Activated CD4-positive, alpha-beta memory T cell treated with anti-CD3 and anti-CD28 coated beads for 36 hours (primary cell): ENCODE measurements around the gene CTIF. TPM values are rescaled to one million over a fixed set of nuclear protein-coding genes. Genes with fewer than 3 reads are reported as not detected.

Experiments
- CTCF ChIA-PET: fragments of 350-600 bp; sonication (Branson Sonifier 250); formaldehyde crosslinking; loops from one replicate; lab custom pipeline; 2021; ENCODE audit warnings: antibody characterized with exemption, inconsistent platforms; lab: Charles Lee
- POLR2A ChIA-PET: fragments of 350-600 bp; sonication (Branson Sonifier 250); formaldehyde crosslinking; loops from one replicate; lab custom pipeline; 2021; ENCODE audit warnings: antibody characterized with exemption; lab: Charles Lee
- DNase-seq: peaks from one replicate; pipeline ENCODE4 v3.0.0-alpha.2; 2020
- H3K27ac Mint-ChIP-seq: one replicate; pipeline ENCODE4 v1.8.0; 2021; ENCODE audit warnings: mixed read lengths
- H3K27me3 Mint-ChIP-seq: one replicate; pipeline ENCODE4 v1.8.0; 2021; ENCODE audit warnings: mixed read lengths
- H3K36me3 Mint-ChIP-seq: one replicate; pipeline ENCODE4 v1.8.0; 2021; ENCODE audit warnings: mixed read lengths
- H3K4me1 Mint-ChIP-seq: one replicate; pipeline ENCODE4 v1.8.0; 2021; ENCODE audit warnings: low read depth, mixed read lengths
- H3K4me3 Mint-ChIP-seq: one replicate; pipeline ENCODE4 v1.8.0; 2021; ENCODE audit warnings: mild to moderate bottlenecking, mixed read lengths
- H3K9me3 Mint-ChIP-seq: one replicate; pipeline ENCODE4 v1.8.0; 2021; ENCODE audit warnings: mixed read lengths
- intact Hi-C: fragments of 100-400 bp; cut with micrococcal nuclease; formaldehyde crosslinking; loops from one replicate; pipeline ENCODE4 v1.15.1; 2023
- total RNA-seq, 2 experiments: library from RNA; stranded (reverse); gene quantifications; one replicate each; pipeline ENCODE4 v1.2.3, GENCODE V29; 2021

CTIF gene
- total RNA-seq, 2 experiments from 2014 or later: 4.6 to 5.8 TPM

GRCh38 chr18:48673853-48674721 is 135.3 kb downstream of the CTIF start:
- intact Hi-C loops: loop anchor here (2.0 to 10.0 kb wide), 4 partner anchors 101 to 1181 kb away; no protein-coding TSS in a partner anchor
- Mint-ChIP-seq H3K27me3 (no peaks in the 10 kb centered on the region), H3K27ac (no peak overlapping the region), H3K4me1 (peaks cover 2% of the 10 kb centered on the region), H3K36me3 (peaks cover 11% of the 10 kb centered on the region), H3K9me3 (peaks cover 7% of the 10 kb centered on the region), H3K4me3 (no peak overlapping the region)
- POLR2A ChIA-PET: no interaction called here
- DNase-seq: no peak
- CTCF ChIA-PET: interaction anchor here (0.7 to 2.0 kb wide), 10 partner anchors 198 to 773 kb away, joined by 3 to 7 read pairs (median 3); no protein-coding TSS in a partner anchor

- ChIA-PET CTCF (interaction anchor here (0.7 to 2.0 kb wide), 11 partner anchors 199 to 772 kb away, joined by 3 to 7 read pairs (median 3); no protein-coding TSS in a partner anchor), POLR2A (no interaction called here)
- DNase-seq: no peak
- intact Hi-C loops: loop anchor here (1.0 to 10.0 kb wide), 8 partner anchors 100 to 1180 kb away; no protein-coding TSS in a partner anchor
- peaks cover 7% of the 10 kb centered on the region for H3K9me3 Mint-ChIP-seq
- H3K4me1 Mint-ChIP-seq: peaks cover 2% of the 10 kb centered on the region
- H3K27ac Mint-ChIP-seq: no peak overlapping the region
- peaks cover 11% of the 10 kb centered on the region for H3K36me3 Mint-ChIP-seq
- H3K4me3 Mint-ChIP-seq: no peak overlapping the region
- H3K27me3 Mint-ChIP-seq: no peaks in the 10 kb centered on the region
These were observed 136.0 kb downstream of the CTIF start for GRCh38 chr18:48674758-48675351.

GRCh38 chr18:48675352-48675761 is 136.5 kb downstream of the CTIF start:
- intact Hi-C loops: loop anchor here (1.0 to 10.0 kb wide), 8 partner anchors 99 to 1179 kb away; no protein-coding TSS in a partner anchor
- Mint-ChIP-seq H3K4me1 (peaks cover 2% of the 10 kb centered on the region), H3K27me3 (no peaks in the 10 kb centered on the region), H3K36me3 (peaks cover 11% of the 10 kb centered on the region), H3K27ac (no peak overlapping the region), H3K9me3 (peaks cover 7% of the 10 kb centered on the region), H3K4me3 (no peak overlapping the region)
- DNase-seq: peak; percentile 87
- CTCF ChIA-PET: interaction anchor here (1.0 to 2.0 kb wide), 6 partner anchors 200 to 771 kb away, joined by 3 to 7 read pairs (median 4); no protein-coding TSS in a partner anchor
- POLR2A ChIA-PET: no interaction called here

GRCh38 chr18:48675912-48676311 is 137.1 kb downstream of the CTIF start:
- ChIA-PET POLR2A (no interaction called here), CTCF (interaction anchor here (1.0 to 1.4 kb wide), 4 partner anchors 353 to 770 kb away, joined by 3 to 6 read pairs (median 4); no protein-coding TSS in a partner anchor)
- Mint-ChIP-seq H3K27ac (no peak overlapping the region), H3K4me3 (no peak overlapping the region), H3K9me3 (peaks cover 7% of the 10 kb centered on the region), H3K36me3 (peaks cover 8% of the 10 kb centered on the region), H3K4me1 (peaks cover 2% of the 10 kb centered on the region), H3K27me3 (no peaks in the 10 kb centered on the region)
- intact Hi-C loops: loop anchor here (1.0 to 10.0 kb wide), 8 partner anchors 99 to 1179 kb away; no protein-coding TSS in a partner anchor
- DNase-seq: no peak

- Mint-ChIP-seq H3K36me3 (peaks cover 4% of the 10 kb centered on the region), H3K27ac (no peak overlapping the region), H3K27me3 (no peaks in the 10 kb centered on the region), H3K9me3 (peaks cover 4% of the 10 kb centered on the region), H3K4me3 (no peak overlapping the region), H3K4me1 (peaks cover 2% of the 10 kb centered on the region)
- DNase-seq: no peak
- POLR2A ChIA-PET: no interaction called here
- CTCF ChIA-PET: interaction anchor here (0.7 to 1.3 kb wide), 8 partner anchors 11 to 775 kb away, joined by 3 to 4 read pairs (median 3); no protein-coding TSS in a partner anchor
- intact Hi-C loops: loop anchor here (5.0 to 10.0 kb wide), 6 partner anchors 98 to 1178 kb away; no protein-coding TSS in a partner anchor
These were observed 137.5 kb downstream of the CTIF start for GRCh38 chr18:48676346-48676745.

- H3K4me3 Mint-ChIP-seq: no peak overlapping the region
- peaks cover 2% of the 10 kb centered on the region for H3K4me1 Mint-ChIP-seq
- H3K36me3 Mint-ChIP-seq: no peaks in the 10 kb centered on the region
- CTCF ChIA-PET: interaction anchor here (0.7 to 1.3 kb wide), 8 partner anchors 10 to 775 kb away, joined by 3 to 4 read pairs (median 3); no protein-coding TSS in a partner anchor
- H3K27ac Mint-ChIP-seq: no peak overlapping the region
- no peaks in the 10 kb centered on the region for H3K9me3 Mint-ChIP-seq
- POLR2A ChIA-PET: interaction anchor here (0.6 kb wide), 1 partner anchor 100 kb away, joined by 3 read pairs; no protein-coding TSS in a partner anchor
- no peaks in the 10 kb centered on the region for H3K27me3 Mint-ChIP-seq
- intact Hi-C loops: loop anchor here (1.0 to 10.0 kb wide), 7 partner anchors 98 to 1178 kb away; no protein-coding TSS in a partner anchor
- DNase-seq: peak; percentile 75
These were observed 138.0 kb downstream of the CTIF start for GRCh38 chr18:48676756-48677368.

GRCh38 chr18:48678237-48679115 is 139.6 kb downstream of the CTIF start:
- intact Hi-C loops: loop anchor here (5.0 to 10.0 kb wide), 6 partner anchors 96 to 1176 kb away; no protein-coding TSS in a partner anchor
- CTCF ChIA-PET: interaction anchor here (0.8 to 1.5 kb wide), 4 partner anchors 265 to 770 kb away, joined by 3 read pairs; no protein-coding TSS in a partner anchor
- H3K27me3 Mint-ChIP-seq: no peaks in the 10 kb centered on the region
- POLR2A ChIA-PET: no interaction called here
- no peak overlapping the region for H3K4me3 Mint-ChIP-seq
- H3K9me3 Mint-ChIP-seq: no peaks in the 10 kb centered on the region
- DNase-seq: no peak
- H3K4me1 Mint-ChIP-seq: peaks cover 2% of the 10 kb centered on the region
- no peak overlapping the region for H3K27ac Mint-ChIP-seq
- no peaks in the 10 kb centered on the region for H3K36me3 Mint-ChIP-seq

GRCh38 chr18:48679236-48679635 is 140.4 kb downstream of the CTIF start:
- H3K4me1 Mint-ChIP-seq: peaks cover 2% of the 10 kb centered on the region
- DNase-seq: no peak
- no peaks in the 10 kb centered on the region for H3K36me3 Mint-ChIP-seq
- ChIA-PET POLR2A (no interaction called here), CTCF (interaction anchor here (0.8 to 1.5 kb wide), 3 partner anchors 342 to 770 kb away, joined by 3 read pairs; no protein-coding TSS in a partner anchor)
- no peaks in the 10 kb centered on the region for H3K27me3 Mint-ChIP-seq
- no peak overlapping the region for H3K4me3 Mint-ChIP-seq
- intact Hi-C loops: loop anchor here (5.0 to 10.0 kb wide), 6 partner anchors 96 to 1176 kb away; no protein-coding TSS in a partner anchor
- no peak overlapping the region for H3K27ac Mint-ChIP-seq
- H3K9me3 Mint-ChIP-seq: no peaks in the 10 kb centered on the region

GRCh38 chr18:48680339-48681250 is 141.8 kb downstream of the CTIF start:
- no peak overlapping the region for H3K4me3 Mint-ChIP-seq
- intact Hi-C loops: no loop called here
- no peaks in the 10 kb centered on the region for H3K36me3 Mint-ChIP-seq
- no peak for DNase-seq
- no peak overlapping the region for H3K27ac Mint-ChIP-seq
- H3K4me1 Mint-ChIP-seq: no peaks in the 10 kb centered on the region
- no peaks in the 10 kb centered on the region for H3K27me3 Mint-ChIP-seq
- POLR2A ChIA-PET: no interaction called here
- H3K9me3 Mint-ChIP-seq: no peaks in the 10 kb centered on the region
- CTCF ChIA-PET: interaction anchor here (1.1 kb wide), 1 partner anchor 10 kb away, joined by 3 read pairs; no protein-coding TSS in a partner anchor

GRCh38 chr18:48682768-48683167 is 143.9 kb downstream of the CTIF start:
- H3K4me1 Mint-ChIP-seq: no peaks in the 10 kb centered on the region
- DNase-seq: no peak
- ChIA-PET POLR2A (no interaction called here), CTCF (no interaction called here)
- H3K27ac Mint-ChIP-seq: no peak overlapping the region
- H3K9me3 Mint-ChIP-seq: no peaks in the 10 kb centered on the region
- no peak overlapping the region for H3K4me3 Mint-ChIP-seq
- intact Hi-C loops: no loop called here
- no peaks in the 10 kb centered on the region for H3K36me3 Mint-ChIP-seq
- H3K27me3 Mint-ChIP-seq: no peaks in the 10 kb centered on the region
